Activated B cell treated with CpG ODN at 0.5 μM for 24 hours (primary cell): Measurements from ENCODE around the gene AUTS2. TPM values are rescaled to one million over a fixed set of nuclear protein-coding genes. Genes with fewer than 3 reads are reported as not detected.

ENCODE experiments used
- ATAC-seq: fragments of 200-7000 bp; cut with Tn5 transposase; one replicate; pipeline ENCODE4 v1.10.0; 2021; ENCODE audit warnings: low read depth, mild to moderate bottlenecking, moderate library complexity
- CTCF ChIA-PET: fragments of 350-600 bp; sonication (Branson Sonifier 250); formaldehyde crosslinking; loops from one replicate; lab custom pipeline; 2021; ENCODE audit warnings: antibody characterized with exemption; lab: Charles Lee
- POLR2A ChIA-PET: fragments of 350-600 bp; sonication (Branson Sonifier 250); formaldehyde crosslinking; loops from one replicate; lab custom pipeline; 2021; ENCODE audit warnings: antibody characterized with exemption; lab: Charles Lee
- DNase-seq: peaks from one replicate; pipeline ENCODE4 v3.0.0; 2022
- H3K27ac Mint-ChIP-seq: one replicate; pipeline ENCODE4 v1.8.0; 2020; ENCODE audit warnings: mixed read lengths
- H3K27me3 Mint-ChIP-seq: one replicate; pipeline ENCODE4 v1.8.0; 2021; ENCODE audit warnings: mixed read lengths
- H3K36me3 Mint-ChIP-seq: one replicate; pipeline ENCODE4 v1.8.0; 2021; ENCODE audit warnings: low read depth, mixed read lengths
- H3K4me1 Mint-ChIP-seq: one replicate; pipeline ENCODE4 v1.8.0; 2021; ENCODE audit warnings: mixed read lengths
- H3K4me3 Mint-ChIP-seq: one replicate; pipeline ENCODE4 v1.8.0; 2020; ENCODE audit warnings: mild to moderate bottlenecking, mixed read lengths
- H3K9me3 Mint-ChIP-seq: one replicate; pipeline ENCODE4 v1.8.0; 2020; ENCODE audit warnings: mixed read lengths
- CTCF ChIP-seq: fragments of 200-600 bp; IDR thresholded peaks from one replicate; pipeline ENCODE4 v1.8.0; 2022; ENCODE audit warnings: antibody characterized with exemption, mild to moderate bottlenecking
- intact Hi-C: fragments of 100-400 bp; cut with micrococcal nuclease; formaldehyde crosslinking; loops from one replicate; pipeline ENCODE4 v1.15.1; 2024
- total RNA-seq: library from RNA; stranded (reverse); gene quantifications from 2 replicates; pipeline ENCODE4 v1.2.3, GENCODE V29; 2022

Gene AUTS2
- total RNA-seq, 1 donor from 2014 or later: 15.9 TPM

GRCh38 chr7:70239918-70240317, 641.6 kb downstream of the AUTS2 start:
- intact Hi-C loops: no loop called here
- peaks cover 4% of the 10 kb centered on the region for H3K36me3 Mint-ChIP-seq
- ATAC-seq: no peak
- H3K27me3 Mint-ChIP-seq: no peaks in the 10 kb centered on the region
- DNase-seq: no peak
- no peak for TF ChIP-seq CTCF
- H3K4me3 Mint-ChIP-seq: no peak overlapping the region
- peaks cover 23% of the 10 kb centered on the region for H3K4me1 Mint-ChIP-seq
- H3K27ac Mint-ChIP-seq: no peak overlapping the region
- ChIA-PET CTCF (no interaction called here), POLR2A (no interaction called here)
- no peaks in the 10 kb centered on the region for H3K9me3 Mint-ChIP-seq

GRCh38 chr7:70240873-70241272, 642.6 kb downstream of the AUTS2 start:
- Mint-ChIP-seq H3K4me1 (peaks cover 23% of the 10 kb centered on the region), H3K27ac (no peak overlapping the region), H3K27me3 (no peaks in the 10 kb centered on the region), H3K4me3 (no peak overlapping the region), H3K9me3 (no peaks in the 10 kb centered on the region), H3K36me3 (peaks cover 4% of the 10 kb centered on the region)
- TF ChIP-seq CTCF: no peak
- DNase-seq: no peak
- ChIA-PET POLR2A (no interaction called here), CTCF (no interaction called here)
- no peak for ATAC-seq
- intact Hi-C loops: no loop called here

- intact Hi-C loops: no loop called here
- ATAC-seq (no peak), DNase-seq (no peak)
- Mint-ChIP-seq H3K4me1 (peaks cover 23% of the 10 kb centered on the region), H3K27ac (no peak overlapping the region), H3K27me3 (no peaks in the 10 kb centered on the region), H3K4me3 (no peak overlapping the region), H3K36me3 (peaks cover 4% of the 10 kb centered on the region), H3K9me3 (no peaks in the 10 kb centered on the region)
- CTCF ChIA-PET: no interaction called here
- TF ChIP-seq CTCF: no peak
- POLR2A ChIA-PET: no interaction called here
Measured at GRCh38 chr7:70241536-70242175, 643.4 kb downstream of the AUTS2 start.

- intact Hi-C loops: no loop called here
- no peak for TF ChIP-seq CTCF
- Mint-ChIP-seq H3K4me3 (no peak overlapping the region), H3K4me1 (peaks cover 15% of the 10 kb centered on the region), H3K36me3 (peaks cover 8% of the 10 kb centered on the region), H3K27me3 (no peaks in the 10 kb centered on the region), H3K27ac (no peak overlapping the region), H3K9me3 (no peaks in the 10 kb centered on the region)
- ATAC-seq (no peak), DNase-seq (no peak)
- ChIA-PET POLR2A (no interaction called here), CTCF (no interaction called here)
Measured at GRCh38 chr7:70242826-70243225, 644.6 kb downstream of the AUTS2 start.

GRCh38 chr7:70243443-70243842, 645.2 kb downstream of the AUTS2 start:
- H3K27ac Mint-ChIP-seq: no peak overlapping the region
- H3K36me3 Mint-ChIP-seq: peaks cover 13% of the 10 kb centered on the region
- peaks cover 9% of the 10 kb centered on the region for H3K4me1 Mint-ChIP-seq
- ChIA-PET CTCF (no interaction called here), POLR2A (no interaction called here)
- TF ChIP-seq CTCF: no peak
- H3K27me3 Mint-ChIP-seq: no peaks in the 10 kb centered on the region
- no peak for DNase-seq
- intact Hi-C loops: no loop called here
- H3K4me3 Mint-ChIP-seq: no peak overlapping the region
- no peak for ATAC-seq
- H3K9me3 Mint-ChIP-seq: no peaks in the 10 kb centered on the region
